IMR-90 (cell line): ENCODE data around the gene SSBP2. TPM values are rescaled to one million over a fixed set of nuclear protein-coding genes. Genes with fewer than 3 reads are reported as not detected.

ENCODE experiments used
- ATAC-seq: fragments of 200-7000 bp; cut with Tn5 transposase; 2 replicates; pipeline ENCODE4 v1.9.1; 2020; ENCODE audit warnings: low read depth, mild to moderate bottlenecking, moderate library complexity
- BruUV-seq: library from RNA; stranded (reverse); fragments of 400-500 nt; replicated peaks from 2 replicates; lab custom pipeline; 2021; lab: Mats Ljungman, UMichigan
- CTCF ChIA-PET: fragments of 300-600 bp; formaldehyde crosslinking; extraction: SDS; loops from one replicate; lab custom pipeline; 2021; ENCODE audit warnings: antibody characterized with exemption; lab: Yijun Ruan, JAX
- POLR2A ChIA-PET: fragments of 300-600 bp; sonication (Branson Sonifier 250); formaldehyde crosslinking; loops from one replicate; lab custom pipeline; 2022; ENCODE audit warnings: antibody characterized with exemption; ENCODE audit not compliant: unreplicated experiment; lab: Charles Lee
- DNase-seq: peaks from one replicate; pipeline ENCODE4 v3.0.0; 2013
- H2AFZ ChIP-seq: replicated peaks from 2 replicates; pipeline ENCODE3; 2013; ENCODE audit warnings: low read length, mild to moderate bottlenecking; ENCODE audit not compliant: poor library complexity
- H2AK5ac ChIP-seq: 2 replicates; pipeline ENCODE4 v1.6.1; 2013; ENCODE audit warnings: low read depth, low read length, inconsistent platforms
- H2AK9ac ChIP-seq: replicated peaks from 2 replicates; pipeline ENCODE3; 2013; ENCODE audit warnings: mild to moderate bottlenecking, low read depth, low read length, moderate library complexity; ENCODE audit not compliant: poor library complexity
- H2BK120ac ChIP-seq: 2 replicates; pipeline ENCODE4 v1.6.1; 2013; ENCODE audit warnings: low read depth, low read length, inconsistent platforms
- H2BK15ac ChIP-seq: 3 replicates; pipeline ENCODE4 v1.6.1; 2013; ENCODE audit warnings: low read depth, low read length, inconsistent platforms
- H2BK20ac ChIP-seq: 2 replicates; pipeline ENCODE4 v1.6.1; 2013; ENCODE audit warnings: low read depth, mild to moderate bottlenecking, inconsistent platforms, low read length, moderate library complexity
- H2BK5ac ChIP-seq: 2 replicates; pipeline ENCODE4 v1.6.1; 2013; ENCODE audit warnings: mild to moderate bottlenecking, low read depth, low read length, inconsistent platforms; ENCODE audit not compliant: poor library complexity, severe bottlenecking
- H3K14ac ChIP-seq: replicated peaks from 2 replicates; pipeline ENCODE4 v1.6.1; 2013; ENCODE audit warnings: low read depth, low read length, inconsistent platforms
- H3K18ac ChIP-seq: 2 replicates; pipeline ENCODE4 v1.6.1; 2013; ENCODE audit warnings: low read depth, low read length, control low read depth
- H3K23ac ChIP-seq: 2 replicates; pipeline ENCODE4 v1.6.1; 2013; ENCODE audit warnings: low read depth, low read length, inconsistent platforms
- H3K27ac ChIP-seq: 2 replicates; pipeline ENCODE4 v1.5.1; 2013; ENCODE audit warnings: mild to moderate bottlenecking, control low read depth, low read length; ENCODE audit not compliant: insufficient read depth
- H3K27me3 ChIP-seq: 2 replicates; pipeline ENCODE4 v1.6.1; 2013; ENCODE audit warnings: low read length; ENCODE audit not compliant: control insufficient read depth, insufficient read depth
- H3K36me3 ChIP-seq: 2 replicates; pipeline ENCODE4 v1.6.1; 2013; ENCODE audit warnings: low read length, mixed read lengths; ENCODE audit not compliant: control insufficient read depth, insufficient read depth
- H3K4ac ChIP-seq: 2 replicates; pipeline ENCODE4 v1.6.1; 2013; ENCODE audit warnings: low read depth, low read length, inconsistent platforms
- H3K4me1 ChIP-seq: 2 replicates; pipeline ENCODE4 v1.6.1; 2013; ENCODE audit warnings: low read length, mixed read lengths; ENCODE audit not compliant: control insufficient read depth, insufficient read depth
- H3K4me2 ChIP-seq: 2 replicates; pipeline ENCODE4 v1.6.1; 2013; ENCODE audit warnings: low read depth, mild to moderate bottlenecking, control low read depth, low read length, moderate library complexity
- H3K4me3 ChIP-seq: 2 replicates; pipeline ENCODE4 v1.5.1; 2013; ENCODE audit warnings: low read depth, mild to moderate bottlenecking, control low read depth, low read length, moderate library complexity; ENCODE audit not compliant: insufficient read depth
- H3K56ac ChIP-seq: 2 replicates; pipeline ENCODE4 v1.6.1; 2013; ENCODE audit warnings: low read length, inconsistent platforms; ENCODE audit not compliant: insufficient read depth; ENCODE audit errors: extremely low read depth
- H3K79me1 ChIP-seq, 2 experiments: 2 replicates each; pipeline ENCODE4 v1.6.1; 2013; ENCODE audit warnings: low read length in 2 of 2, inconsistent platforms in 1 of 2, low read depth in 1 of 2
- H3K9ac ChIP-seq: 2 replicates; pipeline ENCODE4 v1.6.1; 2013; ENCODE audit warnings: low read depth, low read length, control low read depth
- H3K9me1 ChIP-seq: 2 replicates; pipeline ENCODE4 v1.6.1; 2013; ENCODE audit warnings: low read length, inconsistent platforms; ENCODE audit not compliant: insufficient read depth
- H3K9me3 ChIP-seq: 2 replicates; pipeline ENCODE4 v1.6.1; 2013; ENCODE audit warnings: low read length; ENCODE audit not compliant: control insufficient read depth, insufficient read depth
- H4K20me1 ChIP-seq: 2 replicates; pipeline ENCODE4 v1.6.1; 2013; ENCODE audit warnings: low read length, inconsistent platforms; ENCODE audit not compliant: insufficient read depth
- H4K5ac ChIP-seq: 2 replicates; pipeline ENCODE4 v1.6.1; 2013; ENCODE audit warnings: mild to moderate bottlenecking, low read depth, low read length, control low read depth
- H4K8ac ChIP-seq, 2 experiments: 2 replicates each; pipeline ENCODE4 v1.6.1; 2013; ENCODE audit warnings: low read depth in 2 of 2, low read length in 2 of 2, control low read depth in 1 of 2, inconsistent platforms in 1 of 2
- H4K91ac ChIP-seq: 2 replicates; pipeline ENCODE4 v1.6.1; 2013; ENCODE audit warnings: low read depth, low read length, inconsistent platforms; ENCODE audit not compliant: insufficient read depth
- BHLHE40 ChIP-seq: fragments of 150-350 bp; IDR thresholded peaks from 2 replicates; pipeline ENCODE4 v1.6.1; 2016; ENCODE audit warnings: mild to moderate bottlenecking, low read depth, low read length
- CHD1 ChIP-seq: IDR thresholded peaks from 2 replicates; pipeline ENCODE4 v1.6.1; 2012; ENCODE audit warnings: low read depth, low read length, improper control_type of control experiment
- MAZ ChIP-seq: IDR thresholded peaks from 2 replicates; pipeline ENCODE4 v1.6.1; 2012; ENCODE audit warnings: low read depth, mild to moderate bottlenecking, low read length, improper control_type of control experiment, moderate library complexity, borderline replicate concordance
- NFE2L2 ChIP-seq: fragments of 150-350 bp; IDR thresholded peaks from 2 replicates; pipeline ENCODE4 v1.6.1; 2016; ENCODE audit warnings: low read depth, mild to moderate bottlenecking, low read length
- RAD21 ChIP-seq: IDR thresholded peaks from 2 replicates; pipeline ENCODE4 v1.6.1; 2012; ENCODE audit warnings: low read length, improper control_type of control experiment
- RCOR1 ChIP-seq: IDR thresholded peaks from 2 replicates; pipeline ENCODE4 v1.6.1; 2012; ENCODE audit warnings: mild to moderate bottlenecking, low read length, improper control_type of control experiment; ENCODE audit not compliant: insufficient replicate concordance
- SMC3 ChIP-seq: fragments of 150-350 bp; IDR thresholded peaks from 2 replicates; pipeline ENCODE4 v1.6.1; 2016; ENCODE audit warnings: low read depth, mild to moderate bottlenecking, antibody characterized with exemption, low read length, moderate library complexity
- USF2 ChIP-seq: fragments of 150-350 bp; IDR thresholded peaks from 2 replicates; pipeline ENCODE4 v1.6.1; 2017; ENCODE audit warnings: mild to moderate bottlenecking, antibody characterized with exemption, low read length, low read depth
- WGBS, 2 experiments: methylation state at CpG; one replicate each; pipeline versions ENCODE4 v1.1.5 to v1.1.7; 2013; ENCODE audit warnings: missing lambda C conversion rate in 2 of 2; ENCODE audit not compliant: insufficient read length in 1 of 2; ENCODE audit errors: extremely low coverage in 2 of 2; 5-methylcytosine and 5-hydroxymethylcytosine counted together
- dilution Hi-C: fragments of 300-500 bp; cut with HindIII; formaldehyde crosslinking; loops from one replicate; pipeline ENCODE4 v1.14.3; 2018; ENCODE audit warnings: low sequenced_read_pairs; ENCODE audit not compliant: unreplicated experiment
- in situ Hi-C: fragments of 300-500 bp; cut with MboI; formaldehyde crosslinking; loops from 3 replicates; pipeline ENCODE4 v1.14.3; 2019; ENCODE audit warnings: low sequenced_read_pairs, inconsistent platforms, mixed read lengths
- intact Hi-C: fragments of 100-400 bp; cut with micrococcal nuclease; formaldehyde crosslinking; loops from 2 replicates; pipeline ENCODE4 v1.10.0; 2022
- polyA plus RNA-seq, 3 experiments: library from polyadenylated mRNA; depleted of rRNA; stranded (reverse); fragments of >200 nt; gene quantifications; 2 replicates each; pipeline ENCODE4 v1.2.3, GENCODE V29; 2012; ENCODE audit warnings: low replicate concordance in 1 of 3
- total RNA-seq: library from RNA; depleted of rRNA; stranded (reverse); fragments of >200 nt; gene quantifications from 2 replicates; pipeline ENCODE4 v1.2.3, GENCODE V29; 2012

Gene SSBP2
- total and polyA plus RNA-seq, 2 of the 4 experiments (the other 2 are of a cell fraction) = 38.4 to 42.7 TPM

- CTCF ChIA-PET = interaction anchor here (1.2 kb wide), 1 partner anchor 69 kb away, joined by 5 read pairs; no protein-coding TSS in a partner anchor
- no peak overlapping the region for H2BK120ac ChIP-seq
- H2BK20ac ChIP-seq = peak overlapping the region; percentile 39; the same call in 1 of the 2 replicates
- no peaks in the 10 kb centered on the region for H3K79me1 ChIP-seq
- no peaks in the 10 kb centered on the region for H3K27me3 ChIP-seq
- no peaks in the 10 kb centered on the region for H4K20me1 ChIP-seq
- no peak overlapping the region for H3K14ac ChIP-seq
- peak overlapping the region; percentile 44; the same call in 1 of the 2 replicates for H4K5ac ChIP-seq
- H3K18ac ChIP-seq = 0 out of 2 replicates have a peak overlapping the region, but pooled peaks have one; percentile 20
- H3K9ac ChIP-seq = no peak overlapping the region
- H3K36me3 ChIP-seq = no peaks in the 10 kb centered on the region
- H3K27ac ChIP-seq = no peak overlapping the region
- H2BK15ac ChIP-seq = no peak overlapping the region
- H3K4me2 ChIP-seq = no peak overlapping the region
- H3K9me1 ChIP-seq = peaks cover 5% of the 10 kb centered on the region; the same call in 1 of the 2 replicates
- no peak overlapping the region for H2AFZ ChIP-seq
- H2AK9ac ChIP-seq = no peak overlapping the region
- H2BK5ac ChIP-seq = no peak overlapping the region
- in situ Hi-C loops = loop anchor here (25.0 kb wide), 1 partner anchor 395 kb away; no protein-coding TSS in a partner anchor
- no peak overlapping the region for H4K8ac ChIP-seq
- dilution Hi-C loops = no loop called here
- intact Hi-C loops = no loop called here
- WGBS, 2 experiments = 90% methylated on average over 3 of the region's 8 CpGs; no CpG with 5 or more reads in 1 of the 2 experiments
- no peak for DNase-seq
- H3K4ac ChIP-seq = peak overlapping the region; percentile 60
- POLR2A ChIA-PET = no interaction called here
- no peak for TF ChIP-seq MAZ
- no peak for TF ChIP-seq RAD21
- TF ChIP-seq BHLHE40 = no peak
- TF ChIP-seq SMC3 = no peak
- TF ChIP-seq USF2 = no peak
- TF ChIP-seq NFE2L2 = no peak
- no peak for TF ChIP-seq CHD1
- TF ChIP-seq RCOR1 = no peak
- no peak for ATAC-seq
- no peak overlapping the region for H3K56ac ChIP-seq
- H3K23ac ChIP-seq = no peak overlapping the region
- BruUV-seq = no TSS peak
- H4K91ac ChIP-seq = no peak overlapping the region
- H3K9me3 ChIP-seq = no peaks in the 10 kb centered on the region
- peaks cover 7% of the 10 kb centered on the region for H3K4me1 ChIP-seq
- no peak overlapping the region for H3K4me3 ChIP-seq
- H2AK5ac ChIP-seq = no peak overlapping the region
Observed at GRCh38 chr5:81767097-81767496, 16.2 kb upstream of the SSBP2 start.
